HG02642 (cell line): Measurements from ENCODE around the gene TMEM229A.

Experiments
- ATAC-seq: cut with Tn5 transposase; IDR thresholded peaks from one replicate; pipeline ENCODE4 v1.9.1; 2021; ENCODE audit warnings: mild to moderate bottlenecking; ENCODE audit not compliant: unreplicated experiment, poor library complexity

TMEM229A gene

DNA sequence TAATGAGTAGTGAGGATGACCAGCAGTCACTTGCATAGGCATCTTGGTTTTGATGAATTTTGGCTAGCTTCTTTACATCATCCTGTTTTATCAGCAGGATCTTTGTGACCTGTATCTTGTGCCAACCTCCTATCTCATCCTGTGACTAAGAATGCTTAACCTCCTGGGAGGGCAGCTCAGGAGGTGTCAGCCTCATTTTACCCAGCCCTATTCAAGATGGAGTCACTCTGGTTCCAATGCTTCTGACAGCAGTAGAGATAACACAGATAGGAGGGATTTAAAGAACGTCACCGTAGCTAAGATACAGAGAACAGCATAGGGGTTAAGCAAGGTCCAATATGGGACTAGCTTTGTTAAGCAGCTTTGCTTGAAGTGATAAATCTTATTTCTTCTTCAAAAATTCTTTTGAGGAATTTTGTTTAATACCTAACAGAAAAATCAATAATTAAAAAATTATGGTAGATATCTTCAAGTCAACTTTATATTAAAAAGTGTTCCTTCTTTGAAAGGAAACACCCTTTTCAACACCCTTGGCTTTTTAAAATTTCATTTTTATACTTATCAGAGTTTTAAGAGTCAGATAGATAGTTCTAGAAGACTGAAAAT lies 39.9 kb downstream of the TMEM229A start:
- ATAC-seq, result no peak

DNA sequence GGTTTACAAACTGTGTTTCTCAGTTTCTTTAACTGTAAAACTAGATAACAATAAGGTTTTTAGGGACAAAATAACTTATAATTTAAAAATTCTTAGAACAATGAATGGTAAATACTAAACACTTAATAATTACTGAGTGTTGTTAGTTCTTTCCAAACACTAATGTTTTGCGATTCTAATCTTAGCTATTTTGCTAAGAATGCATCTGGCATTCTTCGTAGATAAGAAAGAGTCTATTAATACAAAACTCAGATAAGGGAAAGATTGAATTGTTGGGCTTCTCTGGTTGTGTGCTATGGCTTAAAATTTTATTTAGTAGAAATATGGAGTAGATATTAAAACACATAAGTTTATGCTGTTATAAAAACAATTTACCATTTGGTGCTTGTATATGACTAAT lies 45.4 kb downstream of the TMEM229A start:
- no peak for ATAC-seq
